HepG2 (cell line): ENCODE data around the gene DTNB.

Experiments used
- EZH2 ChIP-seq: conservative IDR thresholded peaks from 2 replicates; pipeline ENCODE4 v1.6.1; 2012; ENCODE audit warnings: mild to moderate bottlenecking, low read depth, low read length, moderate library complexity
- MYC ChIP-seq: sonication (generic); formaldehyde crosslinking; IDR thresholded peaks from 2 replicates; pipeline ENCODE4 v1.9.0; 2021; ENCODE audit warnings: missing genetic modification reagents, borderline replicate concordance
- RNF2 ChIP-seq: fragments of 450-650 bp; conservative IDR thresholded peaks from 2 replicates; pipeline ENCODE4 v1.6.1; 2016; ENCODE audit warnings: low read depth
- ZNF12 ChIP-seq: sonication (generic); formaldehyde crosslinking; IDR thresholded peaks from 2 replicates; pipeline ENCODE4 v1.5.0; 2020; ENCODE audit warnings: missing genetic modification reagents
- TF ChIP-seq, protein P1 (sequence below): fragments of 450-650 bp; IDR thresholded peaks from 2 replicates; pipeline ENCODE4 v1.6.1; 2017; ENCODE audit warnings: mild to moderate bottlenecking
- TF ChIP-seq, protein P2 (sequence below): IDR thresholded peaks from 2 replicates; pipeline ENCODE4 v1.6.1; 2012; ENCODE audit warnings: low read depth, low read length, improper control_type of control experiment
- TF ChIP-seq, protein P3 (sequence below): sonication (generic); formaldehyde crosslinking; IDR thresholded peaks from 2 replicates; pipeline ENCODE4 v1.9.0; 2021; ENCODE audit warnings: missing genetic modification reagents, borderline replicate concordance
- TF ChIP-seq, protein P4 (sequence below): sonication (generic); formaldehyde crosslinking; IDR thresholded peaks from 2 replicates; pipeline ENCODE4 v1.4.0; 2020; ENCODE audit warnings: missing genetic modification reagents
- TF ChIP-seq, protein P5 (sequence below): sonication (generic); formaldehyde crosslinking; IDR thresholded peaks from one replicate; pipeline ENCODE4 v1.5.1; 2020; ENCODE audit warnings: mild to moderate bottlenecking, missing genetic modification reagents; ENCODE audit errors: not compliant biosample characterization
- TF ChIP-seq, protein P6 (sequence below): sonication (generic); formaldehyde crosslinking; IDR thresholded peaks from 2 replicates; pipeline ENCODE4 v1.8.1; 2023; ENCODE audit warnings: missing genetic modification reagents, inconsistent platforms, borderline replicate concordance
- TF ChIP-seq, protein P7 (sequence below): sonication (generic); formaldehyde crosslinking; IDR thresholded peaks from 2 replicates; pipeline ENCODE4 v1.4.0; 2020; ENCODE audit warnings: missing genetic modification reagents

DNA sequence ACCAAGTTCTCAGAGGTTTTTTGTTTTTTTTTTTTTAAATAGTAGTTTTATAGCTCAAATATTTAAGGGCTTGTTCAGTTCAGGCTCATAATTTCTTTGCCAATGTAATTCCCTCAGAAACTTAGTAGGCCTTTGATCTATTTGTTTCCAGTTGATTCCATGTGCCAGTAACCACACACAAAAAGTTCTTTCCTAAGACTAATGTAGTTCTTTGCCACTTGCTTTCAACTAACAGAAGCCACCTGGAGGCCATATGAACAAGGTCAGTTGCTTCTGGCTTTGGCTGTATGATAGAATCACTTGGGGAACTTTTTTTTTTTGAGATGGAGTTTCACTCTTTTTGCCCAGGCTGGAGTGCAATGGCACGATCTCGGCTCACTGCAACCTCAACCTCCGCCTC lies 100.7 kb downstream of the DTNB start:
- TF ChIP-seq, protein P1, sequence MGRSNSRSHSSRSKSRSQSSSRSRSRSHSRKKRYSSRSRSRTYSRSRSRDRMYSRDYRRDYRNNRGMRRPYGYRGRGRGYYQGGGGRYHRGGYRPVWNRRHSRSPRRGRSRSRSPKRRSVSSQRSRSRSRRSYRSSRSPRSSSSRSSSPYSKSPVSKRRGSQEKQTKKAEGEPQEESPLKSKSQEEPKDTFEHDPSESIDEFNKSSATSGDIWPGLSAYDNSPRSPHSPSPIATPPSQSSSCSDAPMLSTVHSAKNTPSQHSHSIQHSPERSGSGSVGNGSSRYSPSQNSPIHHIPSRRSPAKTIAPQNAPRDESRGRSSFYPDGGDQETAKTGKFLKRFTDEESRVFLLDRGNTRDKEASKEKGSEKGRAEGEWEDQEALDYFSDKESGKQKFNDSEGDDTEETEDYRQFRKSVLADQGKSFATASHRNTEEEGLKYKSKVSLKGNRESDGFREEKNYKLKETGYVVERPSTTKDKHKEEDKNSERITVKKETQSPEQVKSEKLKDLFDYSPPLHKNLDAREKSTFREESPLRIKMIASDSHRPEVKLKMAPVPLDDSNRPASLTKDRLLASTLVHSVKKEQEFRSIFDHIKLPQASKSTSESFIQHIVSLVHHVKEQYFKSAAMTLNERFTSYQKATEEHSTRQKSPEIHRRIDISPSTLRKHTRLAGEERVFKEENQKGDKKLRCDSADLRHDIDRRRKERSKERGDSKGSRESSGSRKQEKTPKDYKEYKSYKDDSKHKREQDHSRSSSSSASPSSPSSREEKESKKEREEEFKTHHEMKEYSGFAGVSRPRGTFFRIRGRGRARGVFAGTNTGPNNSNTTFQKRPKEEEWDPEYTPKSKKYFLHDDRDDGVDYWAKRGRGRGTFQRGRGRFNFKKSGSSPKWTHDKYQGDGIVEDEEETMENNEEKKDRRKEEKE = no peak
- no peak for TF ChIP-seq EZH2
- TF ChIP-seq, protein P2, sequence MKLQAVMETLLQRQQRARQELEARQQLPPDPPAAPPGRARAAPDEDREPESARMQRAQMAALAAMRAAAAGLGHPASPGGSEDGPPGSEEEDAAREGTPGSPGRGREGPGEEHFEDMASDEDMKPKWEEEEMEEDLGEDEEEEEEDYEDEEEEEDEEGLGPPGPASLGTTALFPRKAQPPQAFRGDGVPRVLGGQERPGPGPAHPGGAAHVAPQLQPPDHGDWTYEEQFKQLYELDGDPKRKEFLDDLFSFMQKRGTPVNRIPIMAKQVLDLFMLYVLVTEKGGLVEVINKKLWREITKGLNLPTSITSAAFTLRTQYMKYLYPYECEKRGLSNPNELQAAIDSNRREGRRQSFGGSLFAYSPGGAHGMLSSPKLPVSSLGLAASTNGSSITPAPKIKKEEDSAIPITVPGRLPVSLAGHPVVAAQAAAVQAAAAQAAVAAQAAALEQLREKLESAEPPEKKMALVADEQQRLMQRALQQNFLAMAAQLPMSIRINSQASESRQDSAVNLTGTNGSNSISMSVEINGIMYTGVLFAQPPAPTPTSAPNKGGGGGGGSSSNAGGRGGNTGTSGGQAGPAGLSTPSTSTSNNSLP = no peak
- TF ChIP-seq, protein P3, sequence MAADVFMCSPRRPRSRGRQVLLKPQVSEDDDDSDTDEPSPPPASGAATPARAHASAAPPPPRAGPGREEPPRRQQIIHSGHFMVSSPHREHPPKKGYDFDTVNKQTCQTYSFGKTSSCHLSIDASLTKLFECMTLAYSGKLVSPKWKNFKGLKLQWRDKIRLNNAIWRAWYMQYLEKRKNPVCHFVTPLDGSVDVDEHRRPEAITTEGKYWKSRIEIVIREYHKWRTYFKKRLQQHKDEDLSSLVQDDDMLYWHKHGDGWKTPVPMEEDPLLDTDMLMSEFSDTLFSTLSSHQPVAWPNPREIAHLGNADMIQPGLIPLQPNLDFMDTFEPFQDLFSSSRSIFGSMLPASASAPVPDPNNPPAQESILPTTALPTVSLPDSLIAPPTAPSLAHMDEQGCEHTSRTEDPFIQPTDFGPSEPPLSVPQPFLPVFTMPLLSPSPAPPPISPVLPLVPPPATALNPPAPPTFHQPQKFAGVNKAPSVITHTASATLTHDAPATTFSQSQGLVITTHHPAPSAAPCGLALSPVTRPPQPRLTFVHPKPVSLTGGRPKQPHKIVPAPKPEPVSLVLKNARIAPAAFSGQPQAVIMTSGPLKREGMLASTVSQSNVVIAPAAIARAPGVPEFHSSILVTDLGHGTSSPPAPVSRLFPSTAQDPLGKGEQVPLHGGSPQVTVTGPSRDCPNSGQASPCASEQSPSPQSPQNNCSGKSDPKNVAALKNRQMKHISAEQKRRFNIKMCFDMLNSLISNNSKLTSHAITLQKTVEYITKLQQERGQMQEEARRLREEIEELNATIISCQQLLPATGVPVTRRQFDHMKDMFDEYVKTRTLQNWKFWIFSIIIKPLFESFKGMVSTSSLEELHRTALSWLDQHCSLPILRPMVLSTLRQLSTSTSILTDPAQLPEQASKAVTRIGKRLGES (CRISPR knock-in tag) = no peak
- TF ChIP-seq, protein P4, sequence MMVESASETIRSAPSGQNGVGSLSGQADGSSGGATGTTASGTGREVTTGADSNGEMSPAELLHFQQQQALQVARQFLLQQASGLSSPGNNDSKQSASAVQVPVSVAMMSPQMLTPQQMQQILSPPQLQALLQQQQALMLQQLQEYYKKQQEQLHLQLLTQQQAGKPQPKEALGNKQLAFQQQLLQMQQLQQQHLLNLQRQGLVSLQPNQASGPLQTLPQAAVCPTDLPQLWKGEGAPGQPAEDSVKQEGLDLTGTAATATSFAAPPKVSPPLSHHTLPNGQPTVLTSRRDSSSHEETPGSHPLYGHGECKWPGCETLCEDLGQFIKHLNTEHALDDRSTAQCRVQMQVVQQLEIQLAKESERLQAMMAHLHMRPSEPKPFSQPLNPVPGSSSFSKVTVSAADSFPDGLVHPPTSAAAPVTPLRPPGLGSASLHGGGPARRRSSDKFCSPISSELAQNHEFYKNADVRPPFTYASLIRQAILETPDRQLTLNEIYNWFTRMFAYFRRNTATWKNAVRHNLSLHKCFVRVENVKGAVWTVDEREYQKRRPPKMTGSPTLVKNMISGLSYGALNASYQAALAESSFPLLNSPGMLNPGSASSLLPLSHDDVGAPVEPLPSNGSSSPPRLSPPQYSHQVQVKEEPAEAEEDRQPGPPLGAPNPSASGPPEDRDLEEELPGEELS (CRISPR knock-in tag) = no peak
- TF ChIP-seq RNF2 = no peak
- TF ChIP-seq, protein P5, sequence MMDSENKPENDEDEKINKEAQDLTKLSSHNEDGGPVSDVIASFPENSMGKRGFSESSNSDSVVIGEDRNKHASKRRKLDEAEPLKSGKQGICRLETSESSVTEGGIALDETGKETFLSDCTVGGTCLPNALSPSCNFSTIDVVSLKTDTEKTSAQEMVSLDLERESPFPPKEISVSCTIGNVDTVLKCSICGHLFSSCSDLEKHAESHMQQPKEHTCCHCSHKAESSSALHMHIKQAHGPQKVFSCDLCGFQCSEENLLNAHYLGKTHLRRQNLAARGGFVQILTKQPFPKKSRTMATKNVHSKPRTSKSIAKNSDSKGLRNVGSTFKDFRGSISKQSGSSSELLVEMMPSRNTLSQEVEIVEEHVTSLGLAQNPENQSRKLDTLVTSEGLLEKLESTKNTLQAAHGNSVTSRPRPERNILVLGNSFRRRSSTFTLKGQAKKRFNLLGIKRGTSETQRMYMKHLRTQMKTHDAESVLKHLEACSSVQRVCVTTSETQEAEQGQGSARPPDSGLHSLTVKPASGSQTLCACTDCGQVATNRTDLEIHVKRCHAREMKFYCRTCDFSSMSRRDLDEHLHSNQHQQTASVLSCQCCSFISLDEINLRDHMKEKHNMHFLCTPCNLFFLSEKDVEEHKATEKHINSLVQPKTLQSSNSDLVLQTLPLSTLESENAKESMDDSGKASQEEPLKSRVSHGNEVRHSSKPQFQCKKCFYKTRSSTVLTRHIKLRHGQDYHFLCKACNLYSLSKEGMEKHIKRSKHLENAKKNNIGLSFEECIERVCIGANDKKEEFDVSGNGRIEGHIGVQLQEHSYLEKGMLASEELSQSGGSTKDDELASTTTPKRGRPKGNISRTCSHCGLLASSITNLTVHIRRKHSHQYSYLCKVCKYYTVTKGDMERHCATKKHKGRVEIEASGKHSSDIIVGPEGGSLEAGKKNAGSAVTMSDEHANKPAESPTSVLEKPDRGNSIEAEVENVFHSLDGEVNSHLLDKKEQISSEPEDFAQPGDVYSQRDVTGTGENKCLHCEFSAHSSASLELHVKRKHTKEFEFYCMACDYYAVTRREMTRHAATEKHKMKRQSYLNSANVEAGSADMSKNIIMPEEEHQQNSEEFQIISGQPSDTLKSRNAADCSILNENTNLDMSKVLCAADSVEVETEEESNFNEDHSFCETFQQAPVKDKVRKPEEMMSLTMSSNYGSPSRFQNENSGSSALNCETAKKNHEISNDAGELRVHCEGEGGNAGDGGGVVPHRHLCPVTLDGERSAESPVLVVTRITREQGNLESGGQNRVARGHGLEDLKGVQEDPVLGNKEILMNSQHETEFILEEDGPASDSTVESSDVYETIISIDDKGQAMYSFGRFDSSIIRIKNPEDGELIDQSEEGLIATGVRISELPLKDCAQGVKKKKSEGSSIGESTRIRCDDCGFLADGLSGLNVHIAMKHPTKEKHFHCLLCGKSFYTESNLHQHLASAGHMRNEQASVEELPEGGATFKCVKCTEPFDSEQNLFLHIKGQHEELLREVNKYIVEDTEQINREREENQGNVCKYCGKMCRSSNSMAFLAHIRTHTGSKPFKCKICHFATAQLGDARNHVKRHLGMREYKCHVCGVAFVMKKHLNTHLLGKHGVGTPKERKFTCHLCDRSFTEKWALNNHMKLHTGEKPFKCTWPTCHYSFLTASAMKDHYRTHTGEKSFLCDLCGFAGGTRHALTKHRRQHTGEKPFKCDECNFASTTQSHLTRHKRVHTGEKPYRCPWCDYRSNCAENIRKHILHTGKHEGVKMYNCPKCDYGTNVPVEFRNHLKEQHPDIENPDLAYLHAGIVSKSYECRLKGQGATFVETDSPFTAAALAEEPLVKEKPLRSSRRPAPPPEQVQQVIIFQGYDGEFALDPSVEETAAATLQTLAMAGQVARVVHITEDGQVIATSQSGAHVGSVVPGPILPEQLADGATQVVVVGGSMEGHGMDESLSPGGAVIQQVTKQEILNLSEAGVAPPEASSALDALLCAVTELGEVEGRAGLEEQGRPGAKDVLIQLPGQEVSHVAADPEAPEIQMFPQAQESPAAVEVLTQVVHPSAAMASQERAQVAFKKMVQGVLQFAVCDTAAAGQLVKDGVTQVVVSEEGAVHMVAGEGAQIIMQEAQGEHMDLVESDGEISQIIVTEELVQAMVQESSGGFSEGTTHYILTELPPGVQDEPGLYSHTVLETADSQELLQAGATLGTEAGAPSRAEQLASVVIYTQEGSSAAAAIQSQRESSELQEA (CRISPR knock-in tag) = no peak
- TF ChIP-seq, protein P6, sequence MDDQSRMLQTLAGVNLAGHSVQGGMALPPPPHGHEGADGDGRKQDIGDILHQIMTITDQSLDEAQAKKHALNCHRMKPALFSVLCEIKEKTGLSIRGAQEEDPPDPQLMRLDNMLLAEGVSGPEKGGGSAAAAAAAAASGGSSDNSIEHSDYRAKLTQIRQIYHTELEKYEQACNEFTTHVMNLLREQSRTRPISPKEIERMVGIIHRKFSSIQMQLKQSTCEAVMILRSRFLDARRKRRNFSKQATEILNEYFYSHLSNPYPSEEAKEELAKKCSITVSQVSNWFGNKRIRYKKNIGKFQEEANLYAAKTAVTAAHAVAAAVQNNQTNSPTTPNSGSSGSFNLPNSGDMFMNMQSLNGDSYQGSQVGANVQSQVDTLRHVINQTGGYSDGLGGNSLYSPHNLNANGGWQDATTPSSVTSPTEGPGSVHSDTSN (CRISPR knock-in tag) = no peak
- no peak for TF ChIP-seq ZNF12 (CRISPR knock-in tag)
- TF ChIP-seq, protein P7, sequence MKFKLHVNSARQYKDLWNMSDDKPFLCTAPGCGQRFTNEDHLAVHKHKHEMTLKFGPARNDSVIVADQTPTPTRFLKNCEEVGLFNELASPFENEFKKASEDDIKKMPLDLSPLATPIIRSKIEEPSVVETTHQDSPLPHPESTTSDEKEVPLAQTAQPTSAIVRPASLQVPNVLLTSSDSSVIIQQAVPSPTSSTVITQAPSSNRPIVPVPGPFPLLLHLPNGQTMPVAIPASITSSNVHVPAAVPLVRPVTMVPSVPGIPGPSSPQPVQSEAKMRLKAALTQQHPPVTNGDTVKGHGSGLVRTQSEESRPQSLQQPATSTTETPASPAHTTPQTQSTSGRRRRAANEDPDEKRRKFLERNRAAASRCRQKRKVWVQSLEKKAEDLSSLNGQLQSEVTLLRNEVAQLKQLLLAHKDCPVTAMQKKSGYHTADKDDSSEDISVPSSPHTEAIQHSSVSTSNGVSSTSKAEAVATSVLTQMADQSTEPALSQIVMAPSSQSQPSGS (CRISPR knock-in tag) = no peak
- no peak for TF ChIP-seq MYC (CRISPR knock-in tag)
